Neural cell (in vitro differentiated cells): Measurements from ENCODE around the gene FXR1. TPM values are rescaled to one million over a fixed set of nuclear protein-coding genes. Genes with fewer than 3 reads are reported as not detected.

Source experiments
- H2AFZ ChIP-seq: fragments of 200-600, 300-800 bp; sonication (generic), shearing (Covaris generic); 2 replicates; pipeline ENCODE4 v1.6.0; 2014; ENCODE audit warnings: low read depth, mild to moderate bottlenecking, antibody characterized with exemption, low read length, moderate library complexity
- H3F3A ChIP-seq: fragments of 200-600 bp; shearing (Covaris generic); 2 replicates; pipeline ENCODE4 v1.6.1; 2016; ENCODE audit warnings: mild to moderate bottlenecking, moderate library complexity, mixed read lengths, antibody characterized with exemption, low read length; ENCODE audit not compliant: insufficient read depth, poor library complexity, severe bottlenecking
- H3K27ac ChIP-seq: fragments of 200-600, 300-800 bp; sonication (generic), shearing (Covaris generic); 2 replicates; pipeline ENCODE4 v1.5.1; 2014; ENCODE audit warnings: mild to moderate bottlenecking, low read length, moderate library complexity
- H3K27me3 ChIP-seq: fragments of 300-800, 200-600 bp; sonication (generic), shearing (Covaris generic); 2 replicates; pipeline ENCODE4 v1.6.0; 2014; ENCODE audit warnings: mild to moderate bottlenecking, low read depth, low read length, moderate library complexity; ENCODE audit not compliant: insufficient read depth
- H3K36me3 ChIP-seq: fragments of 300-800, 200-600 bp; sonication (generic), shearing (Covaris generic); 2 replicates; pipeline ENCODE4 v1.5.1; 2014; ENCODE audit warnings: mild to moderate bottlenecking, antibody characterized with exemption, low read length, moderate library complexity; ENCODE audit not compliant: insufficient read depth
- H3K4me2 ChIP-seq: fragments of 300-800, 200-600 bp; sonication (generic), shearing (Covaris generic); 2 replicates; pipeline ENCODE4 v1.6.0; 2014; ENCODE audit warnings: mild to moderate bottlenecking, low read length
- H3K4me3 ChIP-seq: fragments of 300-800, 200-600 bp; sonication (generic), shearing (Covaris generic); 2 replicates; pipeline ENCODE4 v1.5.1; 2014; ENCODE audit warnings: mild to moderate bottlenecking, low read length, moderate library complexity
- H3K79me2 ChIP-seq: fragments of 200-600 bp; shearing (Covaris generic); replicated peaks from 2 replicates; pipeline ENCODE4 v1.6.0; 2014; ENCODE audit warnings: mild to moderate bottlenecking, low read length, moderate library complexity; ENCODE audit not compliant: insufficient read depth
- H3K9ac ChIP-seq: fragments of 300-800, 200-600 bp; sonication (generic), shearing (Covaris generic); 2 replicates; pipeline ENCODE4 v1.6.1; 2016; ENCODE audit warnings: mild to moderate bottlenecking, low read length, mixed read lengths
- H3K9me2 ChIP-seq: fragments of 200-600 bp; shearing (Covaris generic); 2 replicates; pipeline ENCODE4 v1.6.1; 2016; ENCODE audit warnings: mild to moderate bottlenecking, low read length, mixed read lengths; ENCODE audit not compliant: insufficient read depth
- H3K9me3 ChIP-seq: fragments of 200-600, 300-800 bp; sonication (generic), shearing (Covaris generic); 2 replicates; pipeline ENCODE4 v1.6.1; 2016; ENCODE audit warnings: mild to moderate bottlenecking, mixed run types, low read length, moderate library complexity, mixed read lengths
- H4K20me1 ChIP-seq: fragments of 200-600 bp; shearing (Covaris generic); 2 replicates; pipeline ENCODE4 v1.6.1; 2016; ENCODE audit warnings: mild to moderate bottlenecking, mixed run types; ENCODE audit not compliant: insufficient read depth
- EP300 ChIP-seq: fragments of 450-650 bp; conservative IDR thresholded peaks from 2 replicates; pipeline ENCODE4 v1.6.1; 2014; ENCODE audit warnings: antibody characterized with exemption, mild to moderate bottlenecking, moderate library complexity; ENCODE audit not compliant: poor library complexity, severe bottlenecking
- EZH2 ChIP-seq: fragments of 200-600, 300-800 bp; shearing (Covaris generic), sonication (generic); IDR thresholded peaks from 2 replicates; pipeline ENCODE4 v1.6.1; 2014; ENCODE audit warnings: antibody characterized with exemption, low read length, borderline replicate concordance, mild to moderate bottlenecking; ENCODE audit not compliant: insufficient read depth, poor library complexity, severe bottlenecking
- MXI1 ChIP-seq: fragments of 450-650 bp; conservative IDR thresholded peaks from 2 replicates; pipeline ENCODE4 v1.6.1; 2014; ENCODE audit warnings: antibody characterized with exemption, mild to moderate bottlenecking; ENCODE audit not compliant: poor library complexity, severe bottlenecking
- POLR2AphosphoS5 ChIP-seq: IDR thresholded peaks from 2 replicates; pipeline ENCODE4 v1.6.1; 2012
- RAD21 ChIP-seq: fragments of 450-650 bp; conservative IDR thresholded peaks from 2 replicates; pipeline ENCODE4 v1.6.1; 2014; ENCODE audit warnings: antibody characterized with exemption, mild to moderate bottlenecking, moderate library complexity
- REST ChIP-seq: IDR thresholded peaks from 2 replicates; pipeline ENCODE4 v1.6.1; 2012; ENCODE audit warnings: borderline replicate concordance
- SMC3 ChIP-seq: fragments of 450-650 bp; conservative IDR thresholded peaks from 2 replicates; pipeline ENCODE4 v1.6.1; 2014; ENCODE audit warnings: antibody characterized with exemption, mild to moderate bottlenecking, moderate library complexity; ENCODE audit not compliant: poor library complexity
- TAF1 ChIP-seq: IDR thresholded peaks from 2 replicates; pipeline ENCODE4 v1.6.1; 2012; ENCODE audit warnings: low read depth
- polyA plus RNA-seq: library from polyadenylated mRNA; depleted of rRNA; stranded (reverse); fragments of >200 nt; gene quantifications from 2 replicates; pipeline ENCODE4 v1.2.3, GENCODE V29; 2014
- TF ChIP-seq, protein P1 (sequence below): fragments of 450-650 bp; IDR thresholded peaks from 2 replicates; pipeline ENCODE4 v1.5.1; 2014; ENCODE audit warnings: antibody characterized with exemption, mild to moderate bottlenecking, moderate library complexity; ENCODE audit not compliant: poor library complexity, severe bottlenecking

The FXR1 gene
- polyA plus RNA-seq, 1 donor from 2014 or later = 109 TPM

DNA sequence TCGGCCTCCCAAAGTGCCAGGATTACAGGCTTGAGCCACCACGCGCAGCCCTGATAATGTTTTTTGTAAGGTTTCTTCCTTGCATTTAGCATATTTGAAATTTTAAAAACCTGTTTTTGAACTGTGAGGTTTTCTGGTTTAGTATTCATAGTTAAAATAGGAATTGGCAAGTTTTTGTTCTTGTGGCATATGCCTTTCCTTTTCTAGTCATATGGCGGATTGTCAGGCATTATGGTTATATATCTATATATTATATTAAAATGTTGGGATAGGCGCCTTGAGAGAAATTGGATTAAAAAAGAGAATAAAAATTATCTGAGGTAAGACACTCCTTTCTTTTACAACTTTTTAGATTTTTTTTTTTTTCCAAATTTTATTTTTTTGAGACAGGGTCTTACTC, 28.4 kb downstream of the FXR1 start:
- H3K79me2 ChIP-seq = peaks cover 68% of the 10 kb centered on the region
- peaks cover 5% of the 10 kb centered on the region for H3K36me3 ChIP-seq
- H3K4me2 ChIP-seq = no peak overlapping the region
- no peaks in the 10 kb centered on the region for H3K9me3 ChIP-seq
- H3F3A ChIP-seq = no peaks in the 10 kb centered on the region
- no peak overlapping the region for H2AFZ ChIP-seq
- H3K4me3 ChIP-seq = no peak overlapping the region
- no peaks in the 10 kb centered on the region for H4K20me1 ChIP-seq
- H3K27me3 ChIP-seq = no peaks in the 10 kb centered on the region
- no peak overlapping the region for H3K9ac ChIP-seq
- H3K9me2 ChIP-seq = no peaks in the 10 kb centered on the region
- TF ChIP-seq EP300 (no peak), RAD21 (no peak)
- H3K27ac ChIP-seq = no peak overlapping the region

DNA sequence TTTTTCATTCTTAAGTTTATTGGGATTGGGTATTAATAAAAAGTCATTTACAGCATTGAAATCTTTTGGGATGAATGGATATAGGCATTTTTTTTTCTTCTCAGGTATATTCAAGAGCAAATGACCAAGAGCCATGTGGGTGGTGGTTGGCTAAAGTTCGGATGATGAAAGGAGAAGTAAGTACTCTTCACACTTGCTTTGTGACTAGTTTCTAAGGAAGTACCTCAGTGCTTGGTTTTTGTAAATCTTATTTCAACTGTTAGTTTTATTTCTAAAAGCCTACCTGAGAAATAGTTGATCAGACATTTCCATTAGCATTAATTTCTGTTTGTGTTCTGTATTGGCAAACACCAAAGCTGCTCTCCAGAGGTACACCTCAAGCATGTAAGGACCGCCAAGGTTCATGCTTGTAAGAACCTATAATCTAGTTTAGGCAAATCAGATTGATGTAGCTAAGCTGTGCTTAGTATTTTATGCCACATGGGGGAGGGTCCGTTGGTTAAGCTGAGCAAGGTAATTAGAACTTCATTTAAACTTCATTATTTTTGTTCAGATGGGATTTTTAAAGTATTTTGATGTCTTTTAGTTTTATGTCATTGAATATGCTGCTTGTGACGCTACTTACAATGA, 35.4 kb downstream of the FXR1 start:
- Histone ChIP-seq H3K27me3 (no peaks in the 10 kb centered on the region), H3K36me3 (peaks cover 16% of the 10 kb centered on the region), H3K9ac (no peak overlapping the region), H2AFZ (no peak overlapping the region), H3K9me3 (no peaks in the 10 kb centered on the region), H4K20me1 (no peaks in the 10 kb centered on the region), H3F3A (no peaks in the 10 kb centered on the region), H3K4me3 (no peak overlapping the region), H3K9me2 (no peaks in the 10 kb centered on the region), H3K79me2 (peaks cover 39% of the 10 kb centered on the region), H3K27ac (no peak overlapping the region), H3K4me2 (no peak overlapping the region)
- TF ChIP-seq, protein P1, sequence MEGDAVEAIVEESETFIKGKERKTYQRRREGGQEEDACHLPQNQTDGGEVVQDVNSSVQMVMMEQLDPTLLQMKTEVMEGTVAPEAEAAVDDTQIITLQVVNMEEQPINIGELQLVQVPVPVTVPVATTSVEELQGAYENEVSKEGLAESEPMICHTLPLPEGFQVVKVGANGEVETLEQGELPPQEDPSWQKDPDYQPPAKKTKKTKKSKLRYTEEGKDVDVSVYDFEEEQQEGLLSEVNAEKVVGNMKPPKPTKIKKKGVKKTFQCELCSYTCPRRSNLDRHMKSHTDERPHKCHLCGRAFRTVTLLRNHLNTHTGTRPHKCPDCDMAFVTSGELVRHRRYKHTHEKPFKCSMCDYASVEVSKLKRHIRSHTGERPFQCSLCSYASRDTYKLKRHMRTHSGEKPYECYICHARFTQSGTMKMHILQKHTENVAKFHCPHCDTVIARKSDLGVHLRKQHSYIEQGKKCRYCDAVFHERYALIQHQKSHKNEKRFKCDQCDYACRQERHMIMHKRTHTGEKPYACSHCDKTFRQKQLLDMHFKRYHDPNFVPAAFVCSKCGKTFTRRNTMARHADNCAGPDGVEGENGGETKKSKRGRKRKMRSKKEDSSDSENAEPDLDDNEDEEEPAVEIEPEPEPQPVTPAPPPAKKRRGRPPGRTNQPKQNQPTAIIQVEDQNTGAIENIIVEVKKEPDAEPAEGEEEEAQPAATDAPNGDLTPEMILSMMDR = no peak
- TF ChIP-seq EZH2 (no peak), MXI1 (no peak), SMC3 (no peak), RAD21 (no peak), REST (no peak), POLR2AphosphoS5 (no peak), EP300 (no peak), TAF1 (no peak)
